Activated CD8-positive, alpha-beta memory T cell treated with anti-CD3 and anti-CD28 coated beads, Interleukin-2, amount 10 ng/mL, durations not matched to agents 7 days and 5 days (primary cell): ENCODE data around the gene FUT4. TPM values are rescaled to one million over a fixed set of nuclear protein-coding genes. Genes with fewer than 3 reads are reported as not detected.
"Not testable (repeated sequence)": the region's sequence is repeated elsewhere in the genome, so short reads cannot be mapped to it uniquely, and the experiment has no call there.

ENCODE experiments used
- ATAC-seq: fragments of 150-1000 bp; cut with Tn5 transposase; one replicate; pipeline ENCODE4 v1.10.0; 2021; ENCODE audit warnings: moderate library complexity
- CTCF ChIA-PET: fragments of 350-600 bp; sonication (Branson Sonifier 250); formaldehyde crosslinking; loops from one replicate; lab custom pipeline; 2021; ENCODE audit warnings: antibody characterized with exemption; lab: Charles Lee
- DNase-seq: peaks from one replicate; pipeline ENCODE4 v3.0.0-alpha.2; 2020
- H3K27ac Mint-ChIP-seq: one replicate; pipeline ENCODE4 v1.8.0; 2021; ENCODE audit warnings: mild to moderate bottlenecking, mixed read lengths
- H3K27me3 Mint-ChIP-seq: one replicate; pipeline ENCODE4 v1.8.0; 2021; ENCODE audit warnings: mixed read lengths
- H3K36me3 Mint-ChIP-seq: one replicate; pipeline ENCODE4 v1.8.0; 2021; ENCODE audit warnings: mild to moderate bottlenecking, mixed read lengths
- H3K4me1 Mint-ChIP-seq: one replicate; pipeline ENCODE4 v1.8.0; 2021; ENCODE audit warnings: mixed read lengths
- H3K4me3 Mint-ChIP-seq: one replicate; pipeline ENCODE4 v1.8.0; 2021; ENCODE audit warnings: mild to moderate bottlenecking, moderate library complexity, mixed read lengths
- H3K9me3 Mint-ChIP-seq: one replicate; pipeline ENCODE4 v1.8.0; 2022; ENCODE audit warnings: low read depth, mixed read lengths
- total RNA-seq, 2 experiments: library from RNA; stranded (reverse); gene quantifications; one replicate each; pipeline ENCODE4 v1.2.3, GENCODE V29; 2021

The FUT4 gene
- total RNA-seq, 2 experiments from 2014 or later = 5.8 to 6.5 TPM

GRCh38 chr11:94559361-94559760 is 15.6 kb downstream of the FUT4 start:
- CTCF ChIA-PET = interaction anchor here (0.9 kb wide), 1 partner anchor 54 kb away, joined by 3 read pairs; no protein-coding TSS in a partner anchor
- peaks cover 1% of the 10 kb centered on the region for H3K4me1 Mint-ChIP-seq
- ATAC-seq = no peak

GRCh38 chr11:94560834-94561233 is 17.1 kb downstream of the FUT4 start:
- ATAC-seq (no peak), DNase-seq (no peak)
- H3K27ac Mint-ChIP-seq = no peak overlapping the region
- peaks cover 1% of the 10 kb centered on the region for H3K4me1 Mint-ChIP-seq
- H3K27me3 Mint-ChIP-seq = no peaks in the 10 kb centered on the region
- no peaks in the 10 kb centered on the region for H3K9me3 Mint-ChIP-seq
- no peak overlapping the region for H3K4me3 Mint-ChIP-seq
- H3K36me3 Mint-ChIP-seq = no peaks in the 10 kb centered on the region
- CTCF ChIA-PET = no interaction called here

More at GRCh38 chr11:94559361-94559760, 15.6 kb downstream of the FUT4 start:
- H3K27ac Mint-ChIP-seq = no peak overlapping the region
- H3K9me3 Mint-ChIP-seq = no peaks in the 10 kb centered on the region
- H3K4me3 Mint-ChIP-seq = no peak overlapping the region
- no peak for DNase-seq
- no peaks in the 10 kb centered on the region for H3K36me3 Mint-ChIP-seq
- no peaks in the 10 kb centered on the region for H3K27me3 Mint-ChIP-seq

- ATAC-seq (no peak), DNase-seq (no peak)
- Mint-ChIP-seq H3K4me3 (no peak overlapping the region), H3K4me1 (peaks cover 1% of the 10 kb centered on the region), H3K27me3 (no peaks in the 10 kb centered on the region), H3K27ac (no peak overlapping the region), H3K36me3 (no peaks in the 10 kb centered on the region), H3K9me3 (no peaks in the 10 kb centered on the region)
- CTCF ChIA-PET = no interaction called here
These were observed 19.6 kb downstream of the FUT4 start for GRCh38 chr11:94563176-94563847.

- CTCF ChIA-PET = no interaction called here
- no peak for ATAC-seq
- Mint-ChIP-seq H3K36me3 (no peaks in the 10 kb centered on the region), H3K27ac (no peak overlapping the region), H3K4me3 (no peak overlapping the region), H3K4me1 (peaks cover 1% of the 10 kb centered on the region), H3K27me3 (no peaks in the 10 kb centered on the region), H3K9me3 (no peaks in the 10 kb centered on the region)
- no peak for DNase-seq
These were observed 20.2 kb downstream of the FUT4 start for GRCh38 chr11:94563848-94564467.

GRCh38 chr11:94567181-94567670 is 23.5 kb downstream of the FUT4 start, which contains the start of gene PIWIL4:
Gene PIWIL4, plus strand, starts transcription at chr11:94567368. Its CDS starts 151 bp downstream, at chr11:94567519.
- Mint-ChIP-seq H3K27ac (no peak within 1 kb of the TSS), H3K4me1 (peaks cover 1% of the 10 kb centered on the region), H3K9me3 (no peaks in the 10 kb centered on the region), H3K27me3 (no peaks in the 10 kb centered on the region), H3K4me3 (no peak within 1 kb of the TSS), H3K36me3 (no peaks in the 10 kb centered on the region)
- CTCF ChIA-PET = no interaction called here
- ATAC-seq (no peak), DNase-seq (no peak)

- Mint-ChIP-seq H3K4me1 (no peaks in the 10 kb centered on the region), H3K36me3 (no peaks in the 10 kb centered on the region), H3K27me3 (no peaks in the 10 kb centered on the region), H3K4me3 (no peak overlapping the region), H3K27ac (no peak overlapping the region), H3K9me3 (no peaks in the 10 kb centered on the region)
- ATAC-seq (no peak), DNase-seq (no peak)
- CTCF ChIA-PET = no interaction called here
These were observed 24.5 kb downstream of the FUT4 start for GRCh38 chr11:94568200-94568599.

- CTCF ChIA-PET = no interaction called here
- Mint-ChIP-seq H3K36me3 (no peaks in the 10 kb centered on the region), H3K27ac (no peak overlapping the region), H3K4me1 (no peaks in the 10 kb centered on the region), H3K4me3 (no peak overlapping the region), H3K27me3 (no peaks in the 10 kb centered on the region), H3K9me3 (no peaks in the 10 kb centered on the region)
- DNase-seq (no peak), ATAC-seq (no peak)
These were observed 25.0 kb downstream of the FUT4 start for GRCh38 chr11:94568717-94569116.

GRCh38 chr11:94572975-94573374 is 29.3 kb downstream of the FUT4 start:
- ATAC-seq, H3K27ac Mint-ChIP-seq: not testable (repeated sequence)

GRCh38 chr11:94574193-94574961 is 30.7 kb downstream of the FUT4 start:
- Mint-ChIP-seq H3K27ac (no peak overlapping the region), H3K9me3 (no peaks in the 10 kb centered on the region), H3K4me3 (no peak overlapping the region), H3K4me1 (no peaks in the 10 kb centered on the region), H3K27me3 (peaks cover 2% of the 10 kb centered on the region), H3K36me3 (no peaks in the 10 kb centered on the region)
- DNase-seq (no peak), ATAC-seq (no peak)
- CTCF ChIA-PET = no interaction called here

More at GRCh38 chr11:94572975-94573374, 29.3 kb downstream of the FUT4 start:
- H3K36me3 Mint-ChIP-seq, H3K27me3 Mint-ChIP-seq, H3K4me1 Mint-ChIP-seq, CTCF ChIA-PET, DNase-seq, H3K9me3 Mint-ChIP-seq, H3K4me3 Mint-ChIP-seq: not testable (repeated sequence)

GRCh38 chr11:94576306-94576705 is 32.6 kb downstream of the FUT4 start:
- H3K27me3 Mint-ChIP-seq = peaks cover 2% of the 10 kb centered on the region
- CTCF ChIA-PET = no interaction called here
- no peaks in the 10 kb centered on the region for H3K4me1 Mint-ChIP-seq
- no peak overlapping the region for H3K27ac Mint-ChIP-seq
- H3K36me3 Mint-ChIP-seq = no peaks in the 10 kb centered on the region
- ATAC-seq (no peak), DNase-seq (no peak)
- no peaks in the 10 kb centered on the region for H3K9me3 Mint-ChIP-seq
- no peak overlapping the region for H3K4me3 Mint-ChIP-seq

GRCh38 chr11:94577841-94578240 is 34.1 kb downstream of the FUT4 start:
- CTCF ChIA-PET = no interaction called here
- Mint-ChIP-seq H3K27me3 (peaks cover 2% of the 10 kb centered on the region), H3K27ac (no peak overlapping the region), H3K9me3 (no peaks in the 10 kb centered on the region), H3K36me3 (no peaks in the 10 kb centered on the region), H3K4me3 (no peak overlapping the region), H3K4me1 (no peaks in the 10 kb centered on the region)
- ATAC-seq (no peak), DNase-seq (no peak)

- Mint-ChIP-seq H3K4me3 (no peak overlapping the region), H3K27ac (no peak overlapping the region), H3K4me1 (no peaks in the 10 kb centered on the region), H3K9me3 (no peaks in the 10 kb centered on the region), H3K36me3 (no peaks in the 10 kb centered on the region), H3K27me3 (peaks cover 2% of the 10 kb centered on the region)
- ATAC-seq (no peak), DNase-seq (no peak)
- CTCF ChIA-PET = no interaction called here
These were observed 38.2 kb downstream of the FUT4 start for GRCh38 chr11:94581926-94582325.

- Mint-ChIP-seq H3K4me3 (no peak overlapping the region), H3K9me3 (no peaks in the 10 kb centered on the region), H3K27ac (no peak overlapping the region), H3K4me1 (no peaks in the 10 kb centered on the region), H3K27me3 (peaks cover under 1% of the 10 kb centered on the region), H3K36me3 (no peaks in the 10 kb centered on the region)
- DNase-seq (no peak), ATAC-seq (no peak)
- CTCF ChIA-PET = no interaction called here
These were observed 39.6 kb downstream of the FUT4 start for GRCh38 chr11:94583213-94583865.
